Nephron progenitor cell (in vitro differentiated cells): ENCODE data around the gene ALKBH2.
"Not testable (repeated sequence)": the region's sequence is repeated elsewhere in the genome, so short reads cannot be mapped to it uniquely, and the experiment has no call there.

Experiments
- DNase-seq: peaks from one replicate; pipeline ENCODE4 v3.0.0; 2021
- H3K27ac Mint-ChIP-seq: 2 replicates; pipeline ENCODE4 v1.8.0; 2021; ENCODE audit warnings: mild to moderate bottlenecking, moderate library complexity, mixed read lengths
- H3K27me3 Mint-ChIP-seq: 2 replicates; pipeline ENCODE4 v1.8.0; 2021; ENCODE audit warnings: mild to moderate bottlenecking, low read depth, mixed read lengths; ENCODE audit not compliant: poor library complexity
- H3K36me3 Mint-ChIP-seq: 2 replicates; pipeline ENCODE4 v1.8.0; 2021; ENCODE audit warnings: low read depth, mixed read lengths
- H3K4me1 Mint-ChIP-seq: 2 replicates; pipeline ENCODE4 v1.8.0; 2021; ENCODE audit warnings: mixed read lengths
- H3K4me3 Mint-ChIP-seq: 2 replicates; pipeline ENCODE4 v1.8.0; 2021; ENCODE audit warnings: mild to moderate bottlenecking, moderate library complexity, mixed read lengths
- H3K9me3 Mint-ChIP-seq: 2 replicates; pipeline ENCODE4 v1.8.0; 2021; ENCODE audit warnings: mild to moderate bottlenecking, moderate library complexity, mixed read lengths
- TF ChIP-seq, protein P1 (sequence below): fragments of 200-600 bp; sonication (generic); IDR thresholded peaks from 2 replicates; pipeline ENCODE4 v1.5.0; 2021; ENCODE audit warnings: antibody characterized with exemption

The ALKBH2 gene

DNA sequence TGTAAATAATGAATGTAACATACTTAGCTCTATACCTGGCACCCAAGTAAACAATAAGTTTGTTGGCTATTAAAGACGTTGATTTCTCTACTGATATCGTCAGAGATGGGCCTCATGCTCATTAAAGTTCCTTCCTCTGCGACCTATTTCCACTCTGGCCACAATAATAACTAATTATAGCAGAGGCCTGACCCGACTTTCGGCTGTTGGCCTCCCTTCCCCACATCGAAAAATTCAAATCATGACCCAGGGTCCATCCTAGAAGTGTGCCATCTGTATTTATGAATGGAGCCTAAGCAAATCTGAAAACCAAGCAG lies 41.2 kb downstream of the ALKBH2 start:
- peaks cover 5% of the 10 kb centered on the region for H3K36me3 Mint-ChIP-seq
- H3K27me3 Mint-ChIP-seq = peaks cover 7% of the 10 kb centered on the region
- H3K9me3 Mint-ChIP-seq = no peaks in the 10 kb centered on the region
- H3K4me3 Mint-ChIP-seq = peak overlapping the region; percentile 97
- H3K4me1 Mint-ChIP-seq = peaks cover 24% of the 10 kb centered on the region
- no peak overlapping the region for H3K27ac Mint-ChIP-seq
- TF ChIP-seq, protein P1, sequence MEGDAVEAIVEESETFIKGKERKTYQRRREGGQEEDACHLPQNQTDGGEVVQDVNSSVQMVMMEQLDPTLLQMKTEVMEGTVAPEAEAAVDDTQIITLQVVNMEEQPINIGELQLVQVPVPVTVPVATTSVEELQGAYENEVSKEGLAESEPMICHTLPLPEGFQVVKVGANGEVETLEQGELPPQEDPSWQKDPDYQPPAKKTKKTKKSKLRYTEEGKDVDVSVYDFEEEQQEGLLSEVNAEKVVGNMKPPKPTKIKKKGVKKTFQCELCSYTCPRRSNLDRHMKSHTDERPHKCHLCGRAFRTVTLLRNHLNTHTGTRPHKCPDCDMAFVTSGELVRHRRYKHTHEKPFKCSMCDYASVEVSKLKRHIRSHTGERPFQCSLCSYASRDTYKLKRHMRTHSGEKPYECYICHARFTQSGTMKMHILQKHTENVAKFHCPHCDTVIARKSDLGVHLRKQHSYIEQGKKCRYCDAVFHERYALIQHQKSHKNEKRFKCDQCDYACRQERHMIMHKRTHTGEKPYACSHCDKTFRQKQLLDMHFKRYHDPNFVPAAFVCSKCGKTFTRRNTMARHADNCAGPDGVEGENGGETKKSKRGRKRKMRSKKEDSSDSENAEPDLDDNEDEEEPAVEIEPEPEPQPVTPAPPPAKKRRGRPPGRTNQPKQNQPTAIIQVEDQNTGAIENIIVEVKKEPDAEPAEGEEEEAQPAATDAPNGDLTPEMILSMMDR = no peak
- no peak for DNase-seq

DNA sequence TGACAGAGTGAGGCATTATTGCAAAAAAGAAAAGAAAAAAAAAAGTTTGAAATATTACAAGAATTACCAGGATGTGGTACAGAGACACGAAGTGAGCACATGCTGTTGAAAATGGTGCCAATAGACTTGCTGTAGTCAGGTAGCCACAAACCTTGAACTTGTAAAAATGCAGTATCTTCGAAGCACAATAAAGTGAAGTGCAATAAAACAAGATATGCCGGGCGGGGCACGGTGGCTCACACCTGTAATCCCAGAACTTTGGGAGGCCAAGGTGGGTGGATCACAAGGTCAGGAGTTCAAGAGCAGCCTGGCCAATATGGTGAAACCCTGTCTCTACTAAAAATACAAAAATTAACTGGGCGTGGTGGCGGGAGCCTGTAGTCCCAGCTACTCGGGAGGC lies 43.5 kb downstream of the ALKBH2 start:
- not testable (repeated sequence) for H3K9me3 Mint-ChIP-seq, H3K27me3 Mint-ChIP-seq, H3K27ac Mint-ChIP-seq, DNase-seq, H3K4me3 Mint-ChIP-seq, H3K36me3 Mint-ChIP-seq
- H3K4me1 Mint-ChIP-seq = peaks cover 24% of the 10 kb centered on the region

DNA sequence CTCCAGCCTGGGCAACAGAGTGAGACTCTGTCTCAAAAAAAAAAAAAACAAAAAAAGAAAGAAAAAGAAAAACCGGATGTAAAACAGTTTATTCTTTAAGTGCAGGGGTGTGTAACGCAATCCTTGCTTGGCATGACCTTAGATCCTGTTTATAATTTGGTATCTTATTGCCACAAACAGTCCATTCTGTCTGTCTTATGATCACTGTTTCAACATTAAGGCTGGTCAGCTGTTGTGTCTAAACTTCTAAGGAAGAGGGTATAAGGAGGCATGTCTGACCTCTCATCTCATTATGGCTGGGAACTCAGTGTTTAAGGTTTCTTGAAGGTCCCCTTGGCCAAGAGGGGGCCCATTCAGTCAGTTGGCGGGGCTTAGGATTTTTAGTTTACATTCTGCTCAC lies 44.6 kb downstream of the ALKBH2 start:
- H3K27ac Mint-ChIP-seq, H3K4me3 Mint-ChIP-seq, H3K36me3 Mint-ChIP-seq, DNase-seq, H3K9me3 Mint-ChIP-seq: not testable (repeated sequence)
- Mint-ChIP-seq H3K27me3 (peaks cover 18% of the 10 kb centered on the region), H3K4me1 (peaks cover 19% of the 10 kb centered on the region)

DNA sequence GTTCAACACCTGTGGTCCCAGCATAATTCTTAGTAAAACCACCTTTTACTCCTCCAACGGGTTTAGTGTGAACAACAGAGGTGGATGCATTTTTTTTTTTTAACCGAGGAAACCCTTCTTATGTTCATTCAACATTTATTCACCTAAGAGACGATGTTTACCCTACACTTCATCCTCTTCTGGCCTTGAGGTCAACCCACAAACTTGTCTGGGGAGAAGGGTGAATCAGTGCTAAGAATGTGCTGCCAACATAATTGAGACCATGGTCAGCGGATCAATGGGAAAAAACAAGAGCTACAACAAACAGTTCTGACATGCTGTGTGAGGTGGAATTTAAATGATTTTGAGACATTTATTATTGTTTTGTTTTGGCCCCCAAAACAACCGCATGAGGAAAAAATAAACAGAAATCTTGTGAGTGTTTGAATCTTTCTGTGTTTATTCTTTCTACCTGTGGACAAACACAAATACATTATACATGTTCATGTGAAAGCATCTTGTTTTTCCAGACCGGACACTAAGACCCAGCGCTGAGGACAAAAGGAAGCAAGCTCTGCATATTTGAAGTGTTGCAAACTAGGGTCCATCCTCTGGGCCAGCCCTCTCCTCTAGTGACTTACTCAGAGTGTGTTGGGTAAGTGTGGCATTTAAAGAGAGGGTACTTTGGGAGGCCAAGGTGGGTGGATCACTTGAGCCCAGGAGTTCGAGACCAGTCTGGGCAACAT lies 46.0 kb downstream of the ALKBH2 start:
- TF ChIP-seq, protein P1 = no peak
- H3K9me3 Mint-ChIP-seq = no peaks in the 10 kb centered on the region

DNA sequence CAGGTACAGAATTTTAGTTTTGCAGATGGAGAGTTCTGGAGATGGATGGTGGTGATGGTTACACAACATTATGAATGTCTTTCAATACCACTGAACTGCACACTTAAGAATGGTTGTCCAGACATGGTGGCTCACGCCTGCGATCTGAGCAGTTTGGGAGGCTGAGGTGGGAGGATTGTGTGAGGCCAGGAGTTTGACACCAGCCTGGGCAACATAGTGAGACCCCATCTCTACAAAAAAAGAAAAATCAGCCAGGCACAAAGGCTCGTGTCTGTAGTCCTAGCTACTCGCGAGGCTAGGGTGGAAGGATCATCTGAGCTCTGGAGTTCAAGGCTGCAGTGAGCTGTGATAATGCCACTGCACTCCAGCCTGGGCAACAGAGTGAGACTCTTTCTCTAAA lies 49.0 kb downstream of the ALKBH2 start:
- DNase-seq = no peak
- H3K27ac Mint-ChIP-seq = no peak overlapping the region
- peaks cover 31% of the 10 kb centered on the region for H3K27me3 Mint-ChIP-seq
- H3K36me3 Mint-ChIP-seq = no peaks in the 10 kb centered on the region
- H3K9me3 Mint-ChIP-seq = peaks cover 10% of the 10 kb centered on the region
- H3K4me1 Mint-ChIP-seq = peaks cover 6% of the 10 kb centered on the region
- TF ChIP-seq, protein P1 = no peak
- H3K4me3 Mint-ChIP-seq = no peak overlapping the region

More for the DNA sequence above, 46.0 kb downstream of the ALKBH2 start:
- H3K36me3 Mint-ChIP-seq = no peaks in the 10 kb centered on the region
- no peak for DNase-seq
- no peak overlapping the region for H3K4me3 Mint-ChIP-seq
- peaks cover 11% of the 10 kb centered on the region for H3K4me1 Mint-ChIP-seq
- peak overlapping the region; percentile 16 for H3K27ac Mint-ChIP-seq
- H3K27me3 Mint-ChIP-seq = peaks cover 33% of the 10 kb centered on the region
